ENCODE measurements around the gene UNC93A.
"Not testable (repeated sequence)": the region's sequence is repeated elsewhere in the genome, so short reads cannot be mapped to it uniquely, and the experiment has no call there.

The UNC93A gene

DNA sequence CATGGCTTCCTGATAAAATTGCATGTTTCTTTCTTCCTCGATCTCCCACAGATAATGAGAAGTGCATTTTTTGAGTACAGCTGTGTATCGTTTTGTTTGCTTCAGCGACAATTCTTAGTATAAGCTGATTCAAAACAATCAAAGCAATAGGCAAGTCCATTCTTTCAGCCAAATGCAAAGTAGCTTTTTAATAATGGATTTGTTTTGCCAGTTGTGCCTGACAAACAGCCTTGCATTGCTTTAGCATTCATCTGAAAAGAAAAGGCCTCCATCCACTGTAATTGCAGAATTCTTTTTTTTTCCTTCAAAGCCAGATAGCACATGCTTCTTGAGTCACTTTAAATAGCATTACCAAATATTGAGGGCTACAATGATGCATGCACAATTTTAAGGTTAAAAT lies 65.8 kb downstream of the UNC93A start:
- TF ChIP-seq BHLHE40 (IDR thresholded peaks at IDR 0.05; ENCODE audit: borderline replicate concordance): no peak
- TF ChIP-seq SP1 (IDR thresholded peaks at IDR 0.05): no peak
- TF ChIP-seq FOXA1 (IDR thresholded peaks at IDR 0.05): no peak
- no peak for TF ChIP-seq LEF1 (IDR thresholded peaks at IDR 0.05; ENCODE audit: borderline replicate concordance)
- TF ChIP-seq TARDBP (IDR thresholded peaks at IDR 0.05): no peak
- TF ChIP-seq HDGF (IDR thresholded peaks at IDR 0.05; ENCODE audit: borderline replicate concordance): no peak
- TF ChIP-seq ARNT (IDR thresholded peaks at IDR 0.05): no peak
- TF ChIP-seq CTBP1 (IDR thresholded peaks at IDR 0.05; ENCODE audit: borderline replicate concordance): no peak
- DNase-seq (ENCODE audit: extremely low spot score): no peak
- ChIA-PET POLR2A (no interaction called here), CTCF (no interaction called here)

DNA sequence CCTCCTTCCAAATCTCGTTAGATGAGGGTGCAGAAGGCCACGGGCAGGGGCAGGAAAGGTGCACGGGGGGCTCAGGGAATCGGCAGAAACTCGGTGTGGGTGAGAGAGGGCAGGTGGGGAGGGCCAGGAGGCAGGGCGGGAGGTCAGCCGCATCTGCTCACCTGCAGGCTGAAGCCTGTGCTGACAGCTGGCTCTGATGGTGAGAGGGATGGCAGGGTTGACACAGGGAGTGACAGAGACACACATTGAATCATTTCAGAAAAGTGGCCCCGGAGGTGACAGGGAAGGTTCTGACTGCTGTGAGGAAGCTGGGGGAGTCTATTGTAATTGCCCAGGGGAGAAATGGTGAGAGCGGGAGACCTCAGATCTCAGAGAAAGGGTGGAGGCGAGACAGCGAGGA lies 67.3 kb downstream of the UNC93A start:
- CTCF ChIA-PET; POLR2A ChIA-PET; DNase-seq (ENCODE audit: extremely low spot score): not testable (repeated sequence)

DNA sequence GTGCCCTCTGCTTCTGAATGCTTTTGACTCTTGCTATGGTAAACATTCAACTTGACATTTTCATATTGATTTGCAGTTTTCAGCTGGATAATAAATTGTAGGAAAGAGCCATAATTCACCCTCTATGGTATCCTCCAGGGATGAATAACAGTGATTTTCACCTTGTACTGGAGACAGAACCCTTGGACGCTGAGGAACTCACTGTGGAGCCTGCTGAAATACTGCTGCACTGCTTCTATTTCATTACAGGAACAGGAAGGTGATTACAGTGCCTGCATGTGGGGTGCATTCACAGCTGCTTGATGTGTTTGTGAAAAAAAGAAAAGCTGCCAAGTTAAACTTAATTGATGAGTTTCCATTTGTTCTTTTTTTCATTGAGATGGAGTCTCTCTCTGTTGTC lies 70.1 kb downstream of the UNC93A start:
- POLR2A ChIA-PET; DNase-seq (ENCODE audit: extremely low spot score); CTCF ChIA-PET: not testable (repeated sequence)

Data from HEK293T (cell line).